Keratinocyte (primary cell): Measurements from ENCODE around the gene KIZ.

ENCODE experiments used
- EZH2 ChIP-seq: IDR thresholded peaks from one replicate; pipeline ENCODE4 v1.6.1; 2012; ENCODE audit warnings: inconsistent platforms, mild to moderate bottlenecking, low read length, moderate library complexity
- TF ChIP-seq, protein P1 (sequence below), 3 experiments: IDR thresholded peaks in 1 of 3; conservative IDR thresholded peaks in 1 of 3; optimal IDR thresholded peaks in 1 of 3; 2 replicates in 2 of 3; 3 replicates in 1 of 3; pipeline versions ENCODE3 to v1.5.1; 2011; ENCODE audit warnings: low read length in 3 of 3, mild to moderate bottlenecking in 3 of 3, moderate library complexity in 2 of 3, control low read depth in 1 of 3, inconsistent platforms in 1 of 3; ENCODE audit not compliant: insufficient read depth in 2 of 3; ENCODE audit errors: extremely low read depth in 1 of 3

DNA sequence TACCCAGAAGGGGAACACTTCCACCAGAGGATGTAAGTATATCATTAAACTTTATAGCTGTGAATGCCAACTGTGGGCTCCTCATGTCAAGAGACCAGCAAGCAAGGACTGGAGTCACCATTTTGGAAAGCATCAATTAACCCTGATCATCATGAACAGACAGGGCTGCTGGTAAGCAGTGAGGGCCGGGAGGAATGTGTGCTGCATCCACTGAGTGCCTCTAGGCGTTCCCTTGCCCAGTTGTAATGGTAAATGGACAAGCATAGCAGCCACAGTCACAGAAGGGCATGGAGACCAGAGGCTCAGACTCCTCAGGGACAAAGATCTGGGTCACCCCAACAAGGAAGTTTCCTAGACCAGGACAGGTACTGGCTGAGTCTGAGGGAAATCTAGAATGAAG lies 43.3 kb upstream of the KIZ start:
- TF ChIP-seq, protein P1, sequence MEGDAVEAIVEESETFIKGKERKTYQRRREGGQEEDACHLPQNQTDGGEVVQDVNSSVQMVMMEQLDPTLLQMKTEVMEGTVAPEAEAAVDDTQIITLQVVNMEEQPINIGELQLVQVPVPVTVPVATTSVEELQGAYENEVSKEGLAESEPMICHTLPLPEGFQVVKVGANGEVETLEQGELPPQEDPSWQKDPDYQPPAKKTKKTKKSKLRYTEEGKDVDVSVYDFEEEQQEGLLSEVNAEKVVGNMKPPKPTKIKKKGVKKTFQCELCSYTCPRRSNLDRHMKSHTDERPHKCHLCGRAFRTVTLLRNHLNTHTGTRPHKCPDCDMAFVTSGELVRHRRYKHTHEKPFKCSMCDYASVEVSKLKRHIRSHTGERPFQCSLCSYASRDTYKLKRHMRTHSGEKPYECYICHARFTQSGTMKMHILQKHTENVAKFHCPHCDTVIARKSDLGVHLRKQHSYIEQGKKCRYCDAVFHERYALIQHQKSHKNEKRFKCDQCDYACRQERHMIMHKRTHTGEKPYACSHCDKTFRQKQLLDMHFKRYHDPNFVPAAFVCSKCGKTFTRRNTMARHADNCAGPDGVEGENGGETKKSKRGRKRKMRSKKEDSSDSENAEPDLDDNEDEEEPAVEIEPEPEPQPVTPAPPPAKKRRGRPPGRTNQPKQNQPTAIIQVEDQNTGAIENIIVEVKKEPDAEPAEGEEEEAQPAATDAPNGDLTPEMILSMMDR (optimal IDR thresholded peaks at IDR 0.05 in 1 of 3, IDR thresholded peaks at IDR 0.05 in 1 of 3, conservative IDR thresholded peaks at IDR 0.05 in 1 of 3; ENCODE audit: extremely low read depth in 1 of 3, insufficient read depth in 2 of 3, low read length in 3 of 3), result no peak
- no peak for TF ChIP-seq EZH2
